Testis (tissue), 3 donors: ENCODE results near the gene CYP2C18. TPM values are rescaled to one million over a fixed set of nuclear protein-coding genes. Genes with fewer than 3 reads are reported as not detected.
"Not testable (repeated sequence)": the region's sequence is repeated elsewhere in the genome, so short reads cannot be mapped to it uniquely, and the experiment has no call there.

Experiments
- DNase-seq: peaks from one replicate; pipeline ENCODE4 v3.0.0-alpha.2; 2019
- H3K27ac ChIP-seq, 2 donors: fragments of 200-600 bp; sonication (generic); one replicate each; pipeline ENCODE4 v1.5.1; 2019
- H3K27me3 ChIP-seq: fragments of 200-600 bp; sonication (generic); one replicate; pipeline ENCODE4 v1.5.1; 2019
- H3K36me3 ChIP-seq: fragments of 200-600 bp; sonication (generic); one replicate; pipeline ENCODE4 v1.5.1; 2017; ENCODE audit warnings: low read depth; ENCODE audit errors: missing control alignments
- H3K4me1 ChIP-seq: fragments of 200-600 bp; sonication (generic); one replicate; pipeline ENCODE4 v1.5.1; 2019
- H3K4me3 ChIP-seq, 2 donors: fragments of 200-600 bp; sonication (generic); one replicate each; pipeline ENCODE4 v1.5.1; 2017 to 2019
- H3K9me3 ChIP-seq: fragments of 200-600 bp; sonication (generic); one replicate; pipeline ENCODE4 v1.5.1; 2017
- POLR2A ChIP-seq: fragments of 450-650 bp; IDR thresholded peaks from one replicate; pipeline ENCODE4 v1.6.1; 2017; ENCODE audit warnings: antibody characterized with exemption, mild to moderate bottlenecking, moderate library complexity
- WGBS, 2 donors: methylation state at CpG; one replicate each; pipeline ENCODE4 v1.1.5; 2018; 5-methylcytosine and 5-hydroxymethylcytosine counted together
- intact Hi-C: fragments of 100-400 bp; cut with DNase I; formaldehyde crosslinking; loops from one replicate; pipeline ENCODE4 v1.15.1; 2023; ENCODE audit warnings: low total_unique reads
- polyA plus RNA-seq: library from polyadenylated mRNA; stranded (reverse); fragments of 350-450 nt; fragmentation: Illumina TruSeq; extraction: RNeasy Lipid Tissue Mini Kit (QIAGEN cat#74804); gene quantifications from one replicate; pipeline ENCODE4 v1.2.3, GENCODE V29; 2014; ENCODE audit warnings: low read depth, low replicate concordance; ENCODE audit not compliant: insufficient read depth
- total RNA-seq, 2 donors: library from RNA; depleted of rRNA; stranded (reverse); fragments of >200 nt; gene quantifications; one replicate each; pipeline ENCODE4 v1.2.3, GENCODE V29; 2016
- TF ChIP-seq, protein P1 (sequence below), 3 experiments: fragments of 450-650 bp in 2 of 3; fragments of 200-600 bp in 1 of 3; sonication (generic) in 1 of 3; IDR thresholded peaks; one replicate each; pipeline ENCODE4 v1.5.1; 2016 to 2019; ENCODE audit warnings: antibody characterized with exemption in 3 of 3, mild to moderate bottlenecking in 2 of 3, moderate library complexity in 1 of 3

CYP2C18 gene
- total and polyA plus RNA-seq, 3 donors from 2014 or later, result 0.12 to 1.1 TPM; not detected in 1

DNA sequence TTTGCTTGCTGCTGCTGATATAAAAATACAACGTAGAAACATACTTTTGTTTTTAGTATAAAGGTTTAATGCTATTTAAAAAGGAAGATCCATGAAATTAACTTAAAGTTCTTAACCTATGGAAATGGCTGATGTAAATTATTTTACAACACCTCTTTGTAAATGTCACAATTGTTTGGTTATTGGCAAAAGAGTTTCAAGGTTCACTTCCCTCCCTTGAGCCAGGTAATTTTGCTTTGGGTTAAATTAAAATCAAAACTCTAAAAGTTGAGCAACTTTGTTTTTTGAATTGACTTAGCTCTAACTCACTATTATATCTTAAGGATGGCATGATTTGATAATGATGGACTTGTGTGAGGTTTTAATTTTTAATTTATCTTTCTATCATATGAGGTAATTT is 39.2 kb upstream of the CYP2C18 start:
- no peaks in the 10 kb centered on the region for H3K36me3 ChIP-seq
- no peaks in the 10 kb centered on the region for H3K9me3 ChIP-seq
- H3K27me3 ChIP-seq, result no peaks in the 10 kb centered on the region
- WGBS, 2 donors, result 89 to 90% methylated on average over 1 of the region's 1 CpG
- intact Hi-C loops, result no loop called here
- no peak for TF ChIP-seq POLR2A
- TF ChIP-seq, protein P1, sequence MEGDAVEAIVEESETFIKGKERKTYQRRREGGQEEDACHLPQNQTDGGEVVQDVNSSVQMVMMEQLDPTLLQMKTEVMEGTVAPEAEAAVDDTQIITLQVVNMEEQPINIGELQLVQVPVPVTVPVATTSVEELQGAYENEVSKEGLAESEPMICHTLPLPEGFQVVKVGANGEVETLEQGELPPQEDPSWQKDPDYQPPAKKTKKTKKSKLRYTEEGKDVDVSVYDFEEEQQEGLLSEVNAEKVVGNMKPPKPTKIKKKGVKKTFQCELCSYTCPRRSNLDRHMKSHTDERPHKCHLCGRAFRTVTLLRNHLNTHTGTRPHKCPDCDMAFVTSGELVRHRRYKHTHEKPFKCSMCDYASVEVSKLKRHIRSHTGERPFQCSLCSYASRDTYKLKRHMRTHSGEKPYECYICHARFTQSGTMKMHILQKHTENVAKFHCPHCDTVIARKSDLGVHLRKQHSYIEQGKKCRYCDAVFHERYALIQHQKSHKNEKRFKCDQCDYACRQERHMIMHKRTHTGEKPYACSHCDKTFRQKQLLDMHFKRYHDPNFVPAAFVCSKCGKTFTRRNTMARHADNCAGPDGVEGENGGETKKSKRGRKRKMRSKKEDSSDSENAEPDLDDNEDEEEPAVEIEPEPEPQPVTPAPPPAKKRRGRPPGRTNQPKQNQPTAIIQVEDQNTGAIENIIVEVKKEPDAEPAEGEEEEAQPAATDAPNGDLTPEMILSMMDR (IDR thresholded peaks at IDR 0.05), result no peak
- H3K4me3 ChIP-seq, result no peak overlapping the region
- H3K27ac ChIP-seq, result no peak overlapping the region
- H3K4me1 ChIP-seq, result no peaks in the 10 kb centered on the region
- no peak for DNase-seq

DNA sequence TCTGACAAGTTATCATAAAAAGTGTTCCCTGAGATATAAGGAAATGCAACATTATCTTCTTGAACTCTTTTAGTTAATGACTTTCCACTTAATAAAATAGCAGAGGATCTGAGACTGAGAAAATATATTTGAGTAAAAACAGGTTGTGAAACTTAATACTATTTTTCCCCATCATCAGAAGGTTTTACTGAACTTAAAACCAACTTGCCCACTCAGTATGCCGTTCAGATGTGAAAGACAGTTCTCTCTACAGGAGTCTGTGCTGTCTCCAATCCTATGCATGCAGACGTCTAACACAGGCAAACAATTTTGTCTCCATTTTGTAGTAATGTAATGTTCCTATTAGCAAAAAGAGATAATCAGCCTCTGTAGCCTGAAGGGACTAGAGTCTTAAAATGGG is 38.2 kb upstream of the CYP2C18 start:
- no peaks in the 10 kb centered on the region for H3K27me3 ChIP-seq
- TF ChIP-seq, protein P1 (IDR thresholded peaks at IDR 0.05), result no peak
- no peak for TF ChIP-seq POLR2A
- no peaks in the 10 kb centered on the region for H3K4me1 ChIP-seq
- no peaks in the 10 kb centered on the region for H3K9me3 ChIP-seq
- no peak overlapping the region for H3K4me3 ChIP-seq
- 19 to 32% methylated on average over 2 of the region's 2 CpGs for WGBS, 2 donors
- intact Hi-C loops, result no loop called here
- no peak overlapping the region for H3K27ac ChIP-seq
- no peaks in the 10 kb centered on the region for H3K36me3 ChIP-seq
- DNase-seq, result no peak

DNA sequence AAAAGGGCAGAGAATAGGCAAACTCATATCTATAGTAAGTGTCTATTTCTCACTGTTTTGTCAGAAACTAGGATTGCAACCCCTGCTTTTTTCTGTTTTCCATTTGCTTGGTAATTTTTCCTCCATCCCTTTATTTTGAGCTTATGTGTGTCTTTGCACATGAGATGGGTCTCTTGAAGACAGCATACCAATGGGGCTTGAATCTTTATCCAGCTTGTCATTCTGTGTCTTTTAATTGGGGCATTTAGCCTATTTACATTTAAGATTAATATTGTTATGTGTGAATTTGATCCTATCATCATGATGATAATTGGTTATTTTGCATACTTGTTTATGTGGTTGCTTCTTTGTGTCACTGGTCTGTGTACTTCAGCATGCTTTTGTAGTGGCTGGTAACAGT is 28.3 kb upstream of the CYP2C18 start:
- DNase-seq, H3K27me3 ChIP-seq, intact Hi-C loops, H3K4me1 ChIP-seq, H3K36me3 ChIP-seq, H3K4me3 ChIP-seq, H3K27ac ChIP-seq, H3K9me3 ChIP-seq: not testable (repeated sequence)

DNA sequence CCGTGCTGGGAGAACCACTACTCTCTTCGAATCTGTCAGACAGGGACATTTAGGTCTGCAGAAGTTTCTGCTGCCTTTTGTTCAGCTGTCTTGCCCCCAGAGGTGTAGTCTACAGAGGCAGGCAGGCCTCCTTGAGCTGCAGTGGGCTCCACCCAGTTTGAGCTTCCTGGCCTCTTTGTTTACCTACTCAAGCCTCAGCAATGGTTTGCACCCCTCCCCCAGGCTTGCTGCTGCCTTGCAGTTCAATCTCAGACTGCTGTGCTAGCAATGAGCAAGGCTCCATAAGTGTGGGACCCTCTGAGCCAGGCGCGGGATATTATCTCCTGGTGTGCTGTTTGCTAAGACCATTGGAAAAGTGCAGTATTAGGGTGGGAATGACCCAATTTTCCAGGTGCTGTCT is 20.5 kb upstream of the CYP2C18 start:
- H3K27me3 ChIP-seq, H3K27ac ChIP-seq, DNase-seq, intact Hi-C loops, H3K36me3 ChIP-seq, H3K4me3 ChIP-seq, H3K9me3 ChIP-seq, H3K4me1 ChIP-seq: not testable (repeated sequence)
- WGBS, 2 donors, result 88 to 90% methylated on average over 2 to 4 of the region's 4 CpGs

DNA sequence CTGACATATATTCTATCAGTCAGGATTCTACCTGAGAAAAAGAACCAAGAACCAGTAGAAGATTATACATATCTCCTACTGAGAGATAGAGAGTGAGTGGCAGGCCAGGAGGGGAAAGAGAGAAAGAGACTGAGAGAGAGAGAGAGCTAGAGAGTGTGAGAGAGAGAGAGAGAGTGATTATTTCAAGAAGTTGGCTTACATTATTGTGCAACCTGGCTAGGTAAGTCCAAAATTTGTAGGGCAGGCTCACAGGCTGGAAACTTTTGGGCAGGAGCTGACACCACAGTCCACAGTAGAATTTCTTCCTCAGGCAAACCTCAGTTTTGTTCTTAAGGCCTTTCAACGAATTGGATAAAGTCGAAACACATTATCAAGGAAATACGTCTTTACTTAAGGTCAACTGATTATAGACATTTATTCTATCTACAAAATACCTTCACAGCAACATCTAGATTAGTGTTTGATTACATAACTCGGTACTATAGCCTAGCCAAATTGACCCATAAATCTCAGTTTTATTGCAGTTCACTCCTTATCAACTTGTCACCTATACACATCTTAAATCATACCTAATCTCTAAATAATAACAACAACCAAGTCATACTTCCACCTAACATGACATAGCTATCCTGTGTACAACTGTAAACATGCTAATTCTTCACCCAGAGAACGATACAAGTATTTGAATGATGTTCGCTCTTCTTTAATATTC is 17.0 kb upstream of the CYP2C18 start:
- H3K4me3 ChIP-seq, result no peak overlapping the region
- no peaks in the 10 kb centered on the region for H3K36me3 ChIP-seq
- no peaks in the 10 kb centered on the region for H3K4me1 ChIP-seq
- intact Hi-C loops, result no loop called here
- no peak overlapping the region for H3K27ac ChIP-seq
- no peaks in the 10 kb centered on the region for H3K27me3 ChIP-seq
- WGBS, 2 donors, result 58 to 59% methylated on average over 6 of the region's 6 CpGs
- TF ChIP-seq POLR2A, result no peak
- TF ChIP-seq, protein P1 (IDR thresholded peaks at IDR 0.05), result no peak
- H3K9me3 ChIP-seq, result no peaks in the 10 kb centered on the region
- DNase-seq, result no peak
